Measurements from ENCODE around the gene MTMR4. TPM values are rescaled to one million over a fixed set of nuclear protein-coding genes. Genes with fewer than 3 reads are reported as not detected.

Gene MTMR4
- total RNA-seq, 1 donor from 2014 or later: 76.5 TPM

DNA sequence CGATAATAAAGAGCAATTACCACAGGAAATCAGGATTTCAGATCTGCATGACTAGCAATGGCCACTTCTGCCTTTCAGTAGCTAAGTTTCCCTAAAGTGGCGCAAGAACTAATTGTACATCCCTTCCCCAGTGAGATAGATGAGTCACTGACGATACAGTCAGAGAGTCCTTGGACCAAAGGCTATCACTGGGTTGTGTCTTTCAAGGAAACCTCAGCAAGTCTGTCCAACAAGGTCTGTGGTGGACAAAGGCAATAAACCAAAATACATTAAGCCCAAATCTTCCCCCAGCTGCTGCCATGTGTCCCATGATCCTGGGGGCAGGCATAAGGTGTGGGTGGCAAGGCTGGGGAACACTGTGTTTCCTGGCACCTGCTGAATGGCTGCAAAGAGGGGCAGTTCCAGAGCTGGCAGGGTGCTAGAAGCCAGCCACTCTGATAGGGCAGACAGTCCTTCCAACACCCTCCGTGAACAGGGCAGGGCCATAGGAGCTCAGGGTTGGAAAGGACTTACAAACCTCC lies 20.5 kb upstream of the MTMR4 start:
- Mint-ChIP-seq H3K9me3 (no peaks in the 10 kb centered on the region), H3K36me3 (no peaks in the 10 kb centered on the region), H3K27ac (no peak overlapping the region), H3K4me1 (ENCODE audit: unreplicated experiment) (peaks cover 4% of the 10 kb centered on the region), H3K27me3 (peaks cover 66% of the 10 kb centered on the region), H3K4me3 (no peak overlapping the region)
- TF ChIP-seq, protein P1, sequence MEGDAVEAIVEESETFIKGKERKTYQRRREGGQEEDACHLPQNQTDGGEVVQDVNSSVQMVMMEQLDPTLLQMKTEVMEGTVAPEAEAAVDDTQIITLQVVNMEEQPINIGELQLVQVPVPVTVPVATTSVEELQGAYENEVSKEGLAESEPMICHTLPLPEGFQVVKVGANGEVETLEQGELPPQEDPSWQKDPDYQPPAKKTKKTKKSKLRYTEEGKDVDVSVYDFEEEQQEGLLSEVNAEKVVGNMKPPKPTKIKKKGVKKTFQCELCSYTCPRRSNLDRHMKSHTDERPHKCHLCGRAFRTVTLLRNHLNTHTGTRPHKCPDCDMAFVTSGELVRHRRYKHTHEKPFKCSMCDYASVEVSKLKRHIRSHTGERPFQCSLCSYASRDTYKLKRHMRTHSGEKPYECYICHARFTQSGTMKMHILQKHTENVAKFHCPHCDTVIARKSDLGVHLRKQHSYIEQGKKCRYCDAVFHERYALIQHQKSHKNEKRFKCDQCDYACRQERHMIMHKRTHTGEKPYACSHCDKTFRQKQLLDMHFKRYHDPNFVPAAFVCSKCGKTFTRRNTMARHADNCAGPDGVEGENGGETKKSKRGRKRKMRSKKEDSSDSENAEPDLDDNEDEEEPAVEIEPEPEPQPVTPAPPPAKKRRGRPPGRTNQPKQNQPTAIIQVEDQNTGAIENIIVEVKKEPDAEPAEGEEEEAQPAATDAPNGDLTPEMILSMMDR (conservative IDR thresholded peaks at IDR 0.05): no peak
- no peak for DNase-seq (ENCODE audit: extremely low spot score, unreplicated experiment)

DNA sequence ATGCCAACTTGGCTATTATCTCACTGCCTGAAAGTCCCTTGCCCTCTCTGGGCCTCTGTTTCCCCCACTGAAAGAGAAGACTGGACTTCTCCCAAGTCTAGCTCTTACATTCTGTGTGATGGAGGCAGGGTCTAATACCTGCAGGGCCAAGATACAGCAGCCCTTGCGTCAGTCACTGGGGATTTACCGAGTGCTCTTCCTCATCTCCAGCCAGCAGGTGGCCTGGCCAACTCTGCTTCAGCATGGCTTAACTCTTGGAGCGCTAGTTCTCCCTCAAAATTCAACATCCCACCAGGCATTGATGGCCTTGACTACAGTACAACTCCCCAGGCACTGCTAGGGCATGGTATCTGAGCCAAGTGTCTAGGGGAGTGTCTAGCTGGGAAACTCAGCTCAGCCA lies 19.9 kb upstream of the MTMR4 start:
- Mint-ChIP-seq H3K36me3 (no peaks in the 10 kb centered on the region), H3K4me1 (ENCODE audit: unreplicated experiment) (peaks cover 4% of the 10 kb centered on the region), H3K27me3 (peaks cover 66% of the 10 kb centered on the region), H3K9me3 (no peaks in the 10 kb centered on the region), H3K27ac (no peak overlapping the region), H3K4me3 (no peak overlapping the region)
- TF ChIP-seq, protein P1 (conservative IDR thresholded peaks at IDR 0.05): no peak
- DNase-seq (ENCODE audit: extremely low spot score, unreplicated experiment): no peak

DNA sequence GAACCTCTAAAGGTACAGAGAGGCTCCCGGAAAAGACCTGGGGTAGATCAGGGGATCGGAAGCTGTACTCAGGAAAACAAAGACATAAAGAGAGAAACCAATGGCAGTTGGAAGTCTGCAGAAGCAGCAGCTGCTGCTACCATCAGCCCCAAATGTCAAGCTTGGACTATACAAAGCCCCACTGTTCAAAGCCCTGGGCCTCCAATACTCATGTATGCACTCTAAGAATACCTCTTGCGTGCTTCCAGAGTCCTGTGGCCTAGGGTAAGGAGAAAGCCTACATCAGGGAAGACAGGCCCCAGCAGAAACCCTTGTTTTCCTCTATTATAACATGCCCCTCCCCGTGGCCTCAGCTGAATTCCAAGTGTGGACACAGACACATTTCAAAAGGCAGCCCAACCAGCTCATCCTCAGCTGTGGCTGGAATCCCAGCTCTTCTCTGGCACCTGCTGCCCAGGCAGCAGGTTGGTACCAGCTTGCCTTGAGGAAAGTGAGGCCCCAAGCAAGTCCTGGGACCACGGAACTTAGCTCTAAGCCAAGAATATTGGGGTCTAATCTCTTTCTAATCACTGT lies 19.3 kb upstream of the MTMR4 start:
- no peak overlapping the region for H3K27ac Mint-ChIP-seq
- H3K4me3 Mint-ChIP-seq: no peak overlapping the region
- TF ChIP-seq, protein P1 (conservative IDR thresholded peaks at IDR 0.05): no peak
- H3K27me3 Mint-ChIP-seq: peaks cover 71% of the 10 kb centered on the region
- H3K9me3 Mint-ChIP-seq: no peaks in the 10 kb centered on the region
- peaks cover 4% of the 10 kb centered on the region for H3K4me1 Mint-ChIP-seq (ENCODE audit: unreplicated experiment)
- no peaks in the 10 kb centered on the region for H3K36me3 Mint-ChIP-seq
- DNase-seq (ENCODE audit: extremely low spot score, unreplicated experiment): no peak

DNA sequence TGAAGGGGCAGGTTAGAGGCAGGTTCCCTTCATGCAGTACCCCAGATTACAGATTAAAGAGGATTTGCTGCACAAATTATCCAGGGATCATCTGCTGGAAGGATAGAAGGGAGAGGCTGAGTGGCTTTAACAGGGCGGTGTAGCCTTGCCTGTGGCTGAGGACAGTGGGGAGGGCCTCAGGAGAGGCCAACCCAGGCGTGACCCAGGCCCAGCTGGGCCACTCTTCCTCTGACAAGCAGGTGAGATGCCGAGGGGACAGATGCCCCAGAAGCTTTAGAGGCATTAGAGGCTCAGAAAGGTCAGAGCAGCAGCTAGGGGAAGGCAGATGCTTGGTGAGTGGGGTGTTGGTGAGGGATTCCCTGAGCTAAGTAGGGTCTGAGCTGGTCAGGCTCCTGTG lies 18.1 kb upstream of the MTMR4 start:
- H3K4me3 Mint-ChIP-seq: peak overlapping the region; percentile 76

DNA sequence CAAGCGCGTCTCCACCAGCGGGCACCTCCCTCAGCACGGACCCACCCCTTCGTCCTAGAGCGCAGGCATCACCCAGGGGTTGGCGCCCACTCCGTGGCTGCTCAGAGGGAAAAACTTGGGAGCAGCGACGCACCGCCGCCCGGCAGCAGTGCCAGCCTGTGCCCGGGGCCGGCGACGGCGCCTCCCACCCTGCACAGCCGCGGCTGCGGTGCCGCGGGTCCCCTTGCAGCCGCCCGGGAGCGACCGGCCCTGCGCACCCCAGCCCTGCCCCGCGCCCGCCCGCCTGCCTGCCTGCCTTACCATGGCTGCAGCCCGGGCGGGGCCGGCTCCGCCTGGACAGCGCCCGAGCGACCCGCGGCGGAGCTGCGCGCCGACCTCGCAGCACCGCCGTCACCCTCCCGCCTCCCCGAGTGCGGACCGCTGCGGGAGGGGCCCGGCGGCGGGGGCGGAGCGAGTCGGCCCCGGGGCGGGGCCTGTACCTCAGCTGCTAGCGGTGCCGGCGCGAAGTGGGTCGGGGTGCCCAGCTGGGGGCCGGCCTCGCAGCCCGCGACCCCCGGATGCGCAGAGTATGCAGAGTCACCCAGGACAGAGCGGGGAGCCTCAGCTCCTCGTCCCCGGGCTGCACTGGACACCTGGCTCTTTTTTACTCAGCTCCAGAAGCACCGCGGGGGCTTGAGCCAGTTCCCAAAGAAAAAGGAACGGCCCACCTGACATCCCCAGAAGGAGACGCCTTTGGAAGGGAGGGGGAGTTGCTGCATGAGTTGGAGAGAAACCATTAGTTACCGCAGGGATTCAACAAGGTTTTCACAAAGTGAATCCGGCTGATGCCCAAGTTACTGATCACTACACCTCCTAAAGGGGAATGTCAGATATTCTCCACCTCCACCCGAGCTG lies 17.5 kb upstream of the MTMR4 start:
- peak overlapping the region; percentile 76 for H3K4me3 Mint-ChIP-seq
- peaks cover 78% of the 10 kb centered on the region for H3K27me3 Mint-ChIP-seq
- no peak for DNase-seq (ENCODE audit: extremely low spot score, unreplicated experiment)
- no peaks in the 10 kb centered on the region for H3K36me3 Mint-ChIP-seq
- TF ChIP-seq, protein P1 (conservative IDR thresholded peaks at IDR 0.05): no peak
- no peak overlapping the region for H3K27ac Mint-ChIP-seq
- H3K4me1 Mint-ChIP-seq (ENCODE audit: unreplicated experiment): peaks cover 4% of the 10 kb centered on the region
- no peaks in the 10 kb centered on the region for H3K9me3 Mint-ChIP-seq

More for the DNA sequence above, 18.1 kb upstream of the MTMR4 start:
- Mint-ChIP-seq H3K4me1 (ENCODE audit: unreplicated experiment) (peaks cover 4% of the 10 kb centered on the region), H3K9me3 (no peaks in the 10 kb centered on the region), H3K27me3 (peaks cover 77% of the 10 kb centered on the region), H3K27ac (no peak overlapping the region), H3K36me3 (no peaks in the 10 kb centered on the region)
- TF ChIP-seq, protein P1 (conservative IDR thresholded peaks at IDR 0.05): no peak
- DNase-seq (ENCODE audit: extremely low spot score, unreplicated experiment): no peak
